Measurements from ENCODE around the gene LAPTM4A.

LAPTM4A gene

GRCh38 chr2:20019747-20020146 is 31.7 kb downstream of the LAPTM4A start:
- DNase-seq (ENCODE audit: low spot score): no peak

DNA sequence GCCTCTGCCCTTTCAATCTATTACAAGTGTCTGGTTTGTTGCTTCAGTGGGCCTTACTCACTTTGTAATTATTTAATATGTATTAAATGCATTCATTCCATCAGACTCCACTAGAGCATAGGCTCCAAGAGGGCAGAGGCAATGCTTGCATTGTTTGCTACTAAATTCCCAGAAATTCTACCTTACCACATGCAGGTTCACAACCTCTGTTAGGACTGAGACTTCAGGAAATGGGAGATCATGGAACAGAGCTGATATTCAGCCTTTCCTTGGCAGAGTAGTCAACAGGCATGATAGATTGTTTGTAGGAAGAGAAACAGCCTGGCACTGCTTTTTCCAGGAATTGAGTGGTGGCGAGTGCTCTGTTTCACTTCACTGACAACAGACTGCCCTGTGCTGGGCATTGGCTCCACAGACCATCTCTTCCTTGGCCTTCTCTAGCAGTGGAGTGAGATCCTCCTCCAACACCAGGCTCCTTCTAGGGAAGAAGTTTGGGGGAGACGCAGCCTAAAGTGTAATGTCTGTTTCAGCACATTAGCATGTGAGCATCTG is 32.8 kb downstream of the LAPTM4A start:
- no peak for DNase-seq (ENCODE audit: low spot score)

GRCh38 chr2:20016346-20016745 is 35.1 kb downstream of the LAPTM4A start:
- no peak for DNase-seq (ENCODE audit: low spot score)

GRCh38 chr2:20015482-20016083 is 35.8 kb downstream of the LAPTM4A start:
- peak; percentile 51 for DNase-seq (ENCODE audit: low spot score)

DNA sequence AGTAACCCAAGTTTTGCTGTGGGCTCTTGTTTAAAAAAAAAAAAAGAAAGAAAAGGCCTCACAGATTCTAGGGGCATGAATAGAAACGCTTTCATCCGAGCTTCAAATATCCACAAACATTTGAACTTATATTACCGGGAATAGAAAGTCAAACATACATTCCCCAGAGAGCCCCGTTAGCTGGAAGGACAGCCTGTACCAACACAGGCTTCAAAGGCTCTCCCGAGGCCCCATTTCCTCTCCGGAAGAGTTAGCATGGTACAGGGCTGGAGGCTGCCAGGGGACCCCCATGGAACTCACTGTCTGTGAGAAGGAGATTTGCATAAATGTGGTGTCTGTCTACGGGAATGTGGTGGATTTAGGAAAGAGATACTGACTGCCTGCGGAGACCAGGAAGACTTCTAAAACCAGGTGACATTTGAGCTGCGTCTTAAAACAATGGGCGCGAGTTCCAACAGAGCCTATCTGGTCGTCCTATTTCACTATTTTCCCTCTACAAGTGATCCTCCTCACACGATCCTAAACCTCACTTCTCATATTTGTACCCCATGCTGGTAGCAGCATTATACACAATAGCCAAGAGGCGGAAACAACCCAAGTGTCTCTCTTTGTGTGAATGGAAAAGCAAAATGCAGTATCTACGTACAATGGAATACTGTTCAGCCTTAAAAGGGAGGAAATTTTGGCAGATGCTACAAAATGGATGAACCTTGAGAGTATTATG is 38.1 kb downstream of the LAPTM4A start:
- no peak for DNase-seq (ENCODE audit: low spot score)

DNA sequence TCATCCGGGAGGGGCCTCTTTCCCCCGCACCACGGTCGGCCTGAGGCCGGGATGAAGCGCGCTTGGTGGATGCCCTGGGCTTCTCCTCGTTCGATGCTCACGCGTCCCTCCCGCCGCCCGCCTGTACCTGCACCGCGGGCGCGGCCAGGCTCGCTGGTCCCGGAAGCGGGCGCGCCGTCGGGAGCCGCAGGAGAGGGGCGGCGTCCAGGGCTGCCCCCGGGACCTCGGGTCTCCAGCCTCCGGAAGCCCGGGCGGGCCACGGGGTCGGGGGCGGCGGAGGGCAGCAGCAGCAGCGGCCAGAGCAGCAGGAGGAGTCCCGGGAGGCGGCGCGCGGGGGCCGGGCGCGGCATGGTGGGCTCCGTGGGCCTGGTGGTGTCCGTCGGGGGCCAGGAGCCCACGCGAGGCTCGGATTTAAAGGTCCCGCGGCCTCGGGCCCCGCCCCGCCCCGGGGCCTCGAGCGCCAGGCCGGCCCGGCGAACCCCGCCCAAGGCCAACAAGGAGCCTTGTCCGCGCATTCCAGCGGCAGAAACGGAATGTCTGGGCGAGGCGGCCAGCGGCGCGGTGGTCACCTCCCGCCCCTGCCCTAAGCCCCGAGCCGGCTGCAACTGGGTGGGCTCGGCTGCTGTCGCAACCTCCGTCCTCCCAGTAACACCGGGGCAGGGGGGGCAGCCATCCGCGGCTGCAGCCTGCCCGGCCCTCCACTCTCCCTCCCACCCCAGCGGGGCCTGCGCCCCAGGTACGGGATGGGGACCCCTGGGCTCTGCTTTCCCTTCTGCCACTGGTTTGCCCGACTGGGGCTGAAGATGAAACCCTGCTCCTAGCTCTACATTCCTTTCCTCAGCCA is 38.9 kb downstream of the LAPTM4A start, which contains the start of gene MATN3:
MATN3 (minus strand) TSS at position 387 of the 844 bp plus-strand sequence; CDS start at position 350, 37 bp downstream.
- DNase-seq (ENCODE audit: low spot score): peak; percentile 67

- DNase-seq (ENCODE audit: low spot score): no peak
Measured at GRCh38 chr2:20012032-20012281, 39.5 kb downstream of the LAPTM4A start.

GRCh38 chr2:20011276-20012031 is 40.0 kb downstream of the LAPTM4A start:
- DNase-seq (ENCODE audit: low spot score): no peak

DNA sequence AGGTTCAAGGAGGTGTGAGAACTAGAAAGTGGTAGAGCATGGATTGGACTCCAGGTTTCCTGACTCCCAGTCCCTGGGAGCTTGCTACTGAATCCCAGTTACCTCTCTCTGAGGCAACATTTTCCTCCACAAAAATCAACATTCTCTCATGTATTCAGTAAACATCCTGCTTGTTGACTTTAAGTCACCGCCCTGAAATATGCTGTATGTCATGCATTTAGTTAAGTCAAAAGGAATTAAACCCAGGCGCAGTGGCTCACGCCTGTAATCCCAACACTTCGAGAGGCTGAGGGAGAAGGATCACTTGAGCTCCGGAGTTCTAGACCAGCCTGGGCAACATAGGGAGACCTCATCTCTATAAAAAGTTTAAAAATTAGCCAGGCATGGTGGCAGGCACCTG is 42.7 kb downstream of the LAPTM4A start:
- no peak for DNase-seq (ENCODE audit: low spot score)

GRCh38 chr2:20005891-20006470 is 45.4 kb downstream of the LAPTM4A start:
- DNase-seq (ENCODE audit: low spot score): no peak

GRCh38 chr2:20005067-20005627 is 46.3 kb downstream of the LAPTM4A start:
- no peak for DNase-seq (ENCODE audit: low spot score)

DNA sequence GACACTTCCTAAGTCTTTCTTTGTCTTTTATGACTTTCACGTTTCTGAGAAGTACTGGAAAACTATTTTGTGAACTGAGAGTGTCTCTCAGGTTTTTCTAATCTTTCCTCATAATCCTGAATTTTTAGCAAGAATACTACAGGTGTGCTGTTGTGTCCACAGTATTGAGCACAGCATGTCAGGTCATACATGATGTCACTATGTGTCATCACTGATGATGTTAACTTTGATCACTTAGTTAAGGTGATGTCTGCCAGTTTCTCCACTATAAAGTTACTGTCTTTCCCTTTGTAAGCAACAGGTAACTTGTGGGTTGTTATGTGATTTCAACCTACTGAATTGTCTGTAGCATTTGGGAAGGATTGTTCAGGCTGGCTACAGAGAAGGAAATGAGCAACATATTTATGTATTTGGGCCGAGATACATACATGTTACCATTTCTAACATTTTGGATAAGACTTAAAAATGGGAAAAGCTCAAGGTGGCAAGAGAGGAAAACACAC is 50.0 kb downstream of the LAPTM4A start:
- DNase-seq (ENCODE audit: low spot score): no peak

- no peak for DNase-seq (ENCODE audit: low spot score)
Measured at GRCh38 chr2:19993731-19994130, 57.7 kb downstream of the LAPTM4A start.

- no peak for DNase-seq (ENCODE audit: low spot score)
Measured at GRCh38 chr2:19991895-19992294, 59.5 kb downstream of the LAPTM4A start.

DNA sequence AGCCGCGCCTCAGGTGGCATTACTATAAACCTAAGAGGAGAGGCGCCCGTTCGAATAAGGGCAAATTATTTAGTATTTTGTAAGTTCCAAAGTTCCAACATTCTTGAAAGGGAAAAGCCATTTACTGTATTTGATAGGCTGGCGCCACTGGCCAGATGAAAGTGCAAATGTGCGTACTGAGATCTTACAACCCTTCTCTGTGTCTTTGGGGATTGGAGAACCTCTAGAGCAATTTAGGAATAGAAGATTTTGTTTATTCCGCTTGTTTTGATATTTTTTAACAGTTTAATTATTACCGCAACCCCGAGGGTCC is 61.1 kb downstream of the LAPTM4A start:
- no peak for DNase-seq (ENCODE audit: low spot score)

GRCh38 chr2:19989667-19990415 is 61.6 kb downstream of the LAPTM4A start, which contains the start of gene WDR35:
WDR35 (minus strand) TSS chr2:19990105; CDS start chr2:19990015, 90 bp downstream.
- DNase-seq (ENCODE audit: low spot score): peak; percentile 93

- DNase-seq (ENCODE audit: low spot score): no peak
Measured at GRCh38 chr2:19989342-19989666, 62.1 kb downstream of the LAPTM4A start.

DNA sequence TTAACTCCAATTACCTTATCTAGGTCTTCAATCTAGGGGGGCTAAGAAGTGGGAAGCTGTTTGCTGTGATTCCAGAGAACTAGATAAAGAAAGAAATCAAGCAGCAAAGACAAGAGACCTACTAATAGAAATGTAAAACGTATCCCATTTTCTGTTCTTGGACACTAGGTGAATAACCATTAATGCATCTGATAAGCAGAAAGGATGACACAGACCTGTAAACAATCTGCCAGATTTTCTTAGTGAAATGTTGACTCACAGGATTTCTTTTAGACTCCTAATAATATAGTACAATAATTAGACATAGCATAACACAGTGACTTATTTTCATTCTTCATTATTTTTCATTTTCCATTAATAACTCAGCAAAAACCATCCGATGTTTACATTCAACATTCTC is 62.8 kb downstream of the LAPTM4A start:
- no peak for DNase-seq (ENCODE audit: low spot score)

GRCh38 chr2:19987936-19988335 is 63.5 kb downstream of the LAPTM4A start:
- no peak for DNase-seq (ENCODE audit: low spot score)

Data from LoVo (cell line).